ENCODE data around the gene CPNE4. TPM values are rescaled to one million over a fixed set of nuclear protein-coding genes. Genes with fewer than 3 reads are reported as not detected.

The CPNE4 gene
- total RNA-seq, 4 donors from 2014 or later = 0.17 to 0.52 TPM; not detected in 2

- no peak for DNase-seq (ENCODE audit: extremely low spot score)
- no peaks in the 10 kb centered on the region for H3K36me3 ChIP-seq
- no peaks in the 10 kb centered on the region for H3K27me3 ChIP-seq
- no peak overlapping the region for H3K4me3 ChIP-seq
- WGBS = 75% methylated on average over 1 of the region's 1 CpG
- no peak overlapping the region for H3K27ac ChIP-seq (replicated peaks in 1 of 4)
- TF ChIP-seq POLR2AphosphoS5 (IDR thresholded peaks at IDR 0.05) (no peak), POLR2A (IDR thresholded peaks at IDR 0.05; ENCODE audit: low read depth) (no peak), CTCF (IDR thresholded peaks at IDR 0.05) (no peak), EP300 (IDR thresholded peaks at IDR 0.05) (no peak)
- H3K9me3 ChIP-seq = no peaks in the 10 kb centered on the region
- H3K4me1 ChIP-seq = no peaks in the 10 kb centered on the region
- intact Hi-C loops (cut with DNase I) = no loop called here
Observed at GRCh38 chr3:131901686-131902085, 133.1 kb downstream of the CPNE4 start.

- Histone ChIP-seq H3K4me1 (no peaks in the 10 kb centered on the region), H3K9me3 (no peaks in the 10 kb centered on the region), H3K27ac (replicated peaks in 1 of 4) (no peak overlapping the region), H3K27me3 (no peaks in the 10 kb centered on the region), H3K4me3 (no peak overlapping the region), H3K36me3 (no peaks in the 10 kb centered on the region)
- no peak for DNase-seq (ENCODE audit: extremely low spot score)
- intact Hi-C loops (cut with DNase I) = no loop called here
- TF ChIP-seq CTCF (IDR thresholded peaks at IDR 0.05) (no peak), POLR2AphosphoS5 (IDR thresholded peaks at IDR 0.05) (no peak), POLR2A (IDR thresholded peaks at IDR 0.05; ENCODE audit: low read depth) (no peak), EP300 (IDR thresholded peaks at IDR 0.05) (no peak)
- WGBS = 75% methylated on average over 1 of the region's 1 CpG
Observed at GRCh38 chr3:131900891-131901290, 133.9 kb downstream of the CPNE4 start.

- Histone ChIP-seq H3K9me3 (no peaks in the 10 kb centered on the region), H3K27ac (replicated peaks in 1 of 4) (no peak overlapping the region), H3K4me3 (no peak overlapping the region), H3K36me3 (no peaks in the 10 kb centered on the region), H3K27me3 (no peaks in the 10 kb centered on the region), H3K4me1 (no peaks in the 10 kb centered on the region)
- WGBS = 49% methylated on average over 5 of the region's 5 CpGs
- intact Hi-C loops (cut with DNase I) = no loop called here
- TF ChIP-seq POLR2A (IDR thresholded peaks at IDR 0.05; ENCODE audit: low read depth) = no peak
- no peak for TF ChIP-seq POLR2AphosphoS5 (IDR thresholded peaks at IDR 0.05)
- no peak for DNase-seq (ENCODE audit: extremely low spot score)
Observed at GRCh38 chr3:131899021-131899420, 135.8 kb downstream of the CPNE4 start.

GRCh38 chr3:131898346-131898745, 136.5 kb downstream of the CPNE4 start:
- no peak overlapping the region for H3K27ac ChIP-seq (replicated peaks in 1 of 4)
- H3K36me3 ChIP-seq = no peaks in the 10 kb centered on the region
- intact Hi-C loops (cut with DNase I) = no loop called here
- TF ChIP-seq POLR2AphosphoS5 (IDR thresholded peaks at IDR 0.05) (no peak), EP300 (IDR thresholded peaks at IDR 0.05) (no peak)
- no peaks in the 10 kb centered on the region for H3K27me3 ChIP-seq
- no peak for DNase-seq (ENCODE audit: extremely low spot score)
- no peaks in the 10 kb centered on the region for H3K9me3 ChIP-seq
- no peak overlapping the region for H3K4me3 ChIP-seq
- no peaks in the 10 kb centered on the region for H3K4me1 ChIP-seq

GRCh38 chr3:131896285-131896684, 138.5 kb downstream of the CPNE4 start:
- Histone ChIP-seq H3K27me3 (no peaks in the 10 kb centered on the region), H3K4me1 (no peaks in the 10 kb centered on the region), H3K36me3 (no peaks in the 10 kb centered on the region), H3K4me3 (no peak overlapping the region), H3K27ac (replicated peaks in 1 of 4) (no peak overlapping the region), H3K9me3 (peaks cover 0 to 9% (median 2%) of the 10 kb centered on the region in 4 donors)
- intact Hi-C loops (cut with DNase I) = no loop called here
- no peak for DNase-seq (ENCODE audit: extremely low spot score)
- no peak for TF ChIP-seq CTCF (IDR thresholded peaks at IDR 0.05)
- no peak for TF ChIP-seq EP300 (IDR thresholded peaks at IDR 0.05)
- 98% methylated on average over 1 of the region's 1 CpG for WGBS

GRCh38 chr3:131895766-131896165, 139.0 kb downstream of the CPNE4 start:
- Histone ChIP-seq H3K4me1 (no peaks in the 10 kb centered on the region), H3K4me3 (no peak overlapping the region), H3K36me3 (no peaks in the 10 kb centered on the region), H3K27ac (replicated peaks in 1 of 4) (no peak overlapping the region), H3K9me3 (peaks cover 0 to 9% (median 2%) of the 10 kb centered on the region in 4 donors), H3K27me3 (no peaks in the 10 kb centered on the region)
- 78% methylated on average over 3 of the region's 3 CpGs for WGBS
- no peak for TF ChIP-seq CTCF (IDR thresholded peaks at IDR 0.05)
- TF ChIP-seq POLR2AphosphoS5 (IDR thresholded peaks at IDR 0.05) = no peak
- no peak for TF ChIP-seq EP300 (IDR thresholded peaks at IDR 0.05)
- no peak for TF ChIP-seq POLR2A (IDR thresholded peaks at IDR 0.05; ENCODE audit: low read depth)
- intact Hi-C loops (cut with DNase I) = no loop called here
- DNase-seq (ENCODE audit: extremely low spot score) = no peak
